ENCODE measurements around the gene DCANP1. TPM values are rescaled to one million over a fixed set of nuclear protein-coding genes. Genes with fewer than 3 reads are reported as not detected.

The DCANP1 gene
- total RNA-seq, 1 donor from 2014 or later, result not detected

- intact Hi-C loops (cut with micrococcal nuclease), result loop anchor here (5.0 kb wide), 1 partner anchor 67 kb away; no protein-coding TSS in a partner anchor
- Mint-ChIP-seq H3K36me3 (ENCODE audit: low read depth) (no peaks in the 10 kb centered on the region), H3K9me3 (peaks cover 7% of the 10 kb centered on the region), H3K4me1 (ENCODE audit: low read depth) (peaks cover 11% of the 10 kb centered on the region), H3K4me3 (no peak overlapping the region), H3K27me3 (ENCODE audit: insufficient read depth) (peaks cover 8% of the 10 kb centered on the region), H3K27ac (no peak overlapping the region)
- no peak for DNase-seq (ENCODE audit: low spot score)
Observed at GRCh38 chr5:135429301-135430134, 17.6 kb downstream of the DCANP1 start.

- no peak overlapping the region for H3K27ac Mint-ChIP-seq
- H3K4me1 Mint-ChIP-seq (ENCODE audit: low read depth), result peaks cover 15% of the 10 kb centered on the region
- H3K36me3 Mint-ChIP-seq (ENCODE audit: low read depth), result no peaks in the 10 kb centered on the region
- H3K4me3 Mint-ChIP-seq, result no peak overlapping the region
- H3K27me3 Mint-ChIP-seq (ENCODE audit: insufficient read depth), result peaks cover 4% of the 10 kb centered on the region
- no peak for DNase-seq (ENCODE audit: low spot score)
- intact Hi-C loops (cut with micrococcal nuclease), result loop anchor here (5.0 kb wide), 1 partner anchor 66 kb away; no protein-coding TSS in a partner anchor
- H3K9me3 Mint-ChIP-seq, result peaks cover 7% of the 10 kb centered on the region
Observed at GRCh38 chr5:135428586-135428985, 18.6 kb downstream of the DCANP1 start.

GRCh38 chr5:135426102-135427082 lies 20.8 kb downstream of the DCANP1 start:
- Mint-ChIP-seq H3K36me3 (ENCODE audit: low read depth) (no peaks in the 10 kb centered on the region), H3K4me3 (no peak overlapping the region), H3K9me3 (peaks cover 7% of the 10 kb centered on the region), H3K27me3 (ENCODE audit: insufficient read depth) (peaks cover 7% of the 10 kb centered on the region), H3K27ac (peak overlapping the region; percentile 36), H3K4me1 (ENCODE audit: low read depth) (peaks cover 15% of the 10 kb centered on the region)
- DNase-seq (ENCODE audit: low spot score), result peak; percentile 14
- intact Hi-C loops (cut with micrococcal nuclease), result loop anchor here (2.0 to 5.0 kb wide), 2 partner anchors 28 to 64 kb away; partner anchors contain the start of gene MACROH2A1

- intact Hi-C loops (cut with micrococcal nuclease), result loop anchor here (2.0 to 5.0 kb wide), 2 partner anchors 27 to 63 kb away; partner anchors contain the start of gene MACROH2A1
- Mint-ChIP-seq H3K27me3 (ENCODE audit: insufficient read depth) (peaks cover 14% of the 10 kb centered on the region), H3K9me3 (peaks cover 7% of the 10 kb centered on the region), H3K36me3 (ENCODE audit: low read depth) (no peaks in the 10 kb centered on the region), H3K4me1 (ENCODE audit: low read depth) (peaks cover 15% of the 10 kb centered on the region), H3K4me3 (no peak overlapping the region), H3K27ac (peak overlapping the region; percentile 36)
- no peak for DNase-seq (ENCODE audit: low spot score)
Observed at GRCh38 chr5:135425641-135426040, 21.5 kb downstream of the DCANP1 start.

GRCh38 chr5:135423846-135424168 lies 23.3 kb downstream of the DCANP1 start:
- no peak overlapping the region for H3K4me3 Mint-ChIP-seq
- peaks cover 28% of the 10 kb centered on the region for H3K27me3 Mint-ChIP-seq (ENCODE audit: insufficient read depth)
- H3K36me3 Mint-ChIP-seq (ENCODE audit: low read depth), result no peaks in the 10 kb centered on the region
- DNase-seq (ENCODE audit: low spot score), result no peak
- peaks cover 15% of the 10 kb centered on the region for H3K4me1 Mint-ChIP-seq (ENCODE audit: low read depth)
- no peak overlapping the region for H3K27ac Mint-ChIP-seq
- peaks cover 12% of the 10 kb centered on the region for H3K9me3 Mint-ChIP-seq
- intact Hi-C loops (cut with micrococcal nuclease), result no loop called here

- H3K36me3 Mint-ChIP-seq (ENCODE audit: low read depth), result no peaks in the 10 kb centered on the region
- no peak overlapping the region for H3K4me3 Mint-ChIP-seq
- H3K4me1 Mint-ChIP-seq (ENCODE audit: low read depth), result peaks cover 15% of the 10 kb centered on the region
- H3K9me3 Mint-ChIP-seq, result peaks cover 7% of the 10 kb centered on the region
- peaks cover 33% of the 10 kb centered on the region for H3K27me3 Mint-ChIP-seq (ENCODE audit: insufficient read depth)
- DNase-seq (ENCODE audit: low spot score), result no peak
- H3K27ac Mint-ChIP-seq, result peak overlapping the region; percentile 40
- intact Hi-C loops (cut with micrococcal nuclease), result no loop called here
Observed at GRCh38 chr5:135423146-135423845, 23.9 kb downstream of the DCANP1 start.

- Mint-ChIP-seq H3K36me3 (ENCODE audit: low read depth) (no peaks in the 10 kb centered on the region), H3K9me3 (peaks cover 5% of the 10 kb centered on the region), H3K27me3 (ENCODE audit: insufficient read depth) (peaks cover 38% of the 10 kb centered on the region), H3K4me1 (ENCODE audit: low read depth) (peaks cover 15% of the 10 kb centered on the region), H3K4me3 (no peak overlapping the region), H3K27ac (no peak overlapping the region)
- DNase-seq (ENCODE audit: low spot score), result no peak
- intact Hi-C loops (cut with micrococcal nuclease), result no loop called here
Observed at GRCh38 chr5:135422419-135422818, 24.7 kb downstream of the DCANP1 start.

GRCh38 chr5:135417083-135417482 lies 30.1 kb downstream of the DCANP1 start:
- intact Hi-C loops (cut with micrococcal nuclease), result no loop called here
- no peak overlapping the region for H3K27ac Mint-ChIP-seq
- H3K4me1 Mint-ChIP-seq (ENCODE audit: low read depth), result no peaks in the 10 kb centered on the region
- H3K4me3 Mint-ChIP-seq, result no peak overlapping the region
- no peaks in the 10 kb centered on the region for H3K36me3 Mint-ChIP-seq (ENCODE audit: low read depth)
- H3K9me3 Mint-ChIP-seq, result peaks cover 5% of the 10 kb centered on the region
- no peak for DNase-seq (ENCODE audit: low spot score)
- H3K27me3 Mint-ChIP-seq (ENCODE audit: insufficient read depth), result peaks cover 66% of the 10 kb centered on the region

- H3K27me3 Mint-ChIP-seq (ENCODE audit: insufficient read depth), result peaks cover 22% of the 10 kb centered on the region
- peaks cover 3% of the 10 kb centered on the region for H3K9me3 Mint-ChIP-seq
Observed at GRCh38 chr5:135405082-135405481, 42.1 kb downstream of the DCANP1 start.

GRCh38 chr5:135402031-135402430 lies 45.1 kb downstream of the DCANP1 start:
- Mint-ChIP-seq H3K27me3 (ENCODE audit: insufficient read depth) (peaks cover 22% of the 10 kb centered on the region), H3K4me3 (no peak overlapping the region), H3K36me3 (ENCODE audit: low read depth) (peaks cover 11% of the 10 kb centered on the region), H3K27ac (no peak overlapping the region), H3K4me1 (ENCODE audit: low read depth) (peaks cover 24% of the 10 kb centered on the region), H3K9me3 (peaks cover 3% of the 10 kb centered on the region)
- intact Hi-C loops (cut with micrococcal nuclease), result no loop called here
- DNase-seq (ENCODE audit: low spot score), result no peak

More at GRCh38 chr5:135405082-135405481, 42.1 kb downstream of the DCANP1 start:
- Mint-ChIP-seq H3K4me1 (ENCODE audit: low read depth) (peaks cover 11% of the 10 kb centered on the region), H3K36me3 (ENCODE audit: low read depth) (peaks cover 1% of the 10 kb centered on the region), H3K4me3 (no peak overlapping the region), H3K27ac (no peak overlapping the region)
- intact Hi-C loops (cut with micrococcal nuclease), result no loop called here
- DNase-seq (ENCODE audit: low spot score), result no peak

GRCh38 chr5:135400866-135401265 lies 46.3 kb downstream of the DCANP1 start:
- peaks cover 34% of the 10 kb centered on the region for H3K4me1 Mint-ChIP-seq (ENCODE audit: low read depth)
- no peak for DNase-seq (ENCODE audit: low spot score)
- peak overlapping the region; percentile 95 for H3K4me3 Mint-ChIP-seq
- intact Hi-C loops (cut with micrococcal nuclease), result no loop called here
- H3K9me3 Mint-ChIP-seq, result peaks cover 3% of the 10 kb centered on the region
- peak overlapping the region; percentile 37 for H3K27ac Mint-ChIP-seq
- H3K27me3 Mint-ChIP-seq (ENCODE audit: insufficient read depth), result peaks cover 13% of the 10 kb centered on the region
- H3K36me3 Mint-ChIP-seq (ENCODE audit: low read depth), result peaks cover 12% of the 10 kb centered on the region

All from activated T-helper 1 cell treated with anti-CD3 and anti-CD28 coated beads, Interleukin-12 subunit alpha, Interleukin-12 subunit beta, Interleukin-2, Interleukin-4 antibody, amounts not matched to agents 30 ng/mL and 10 ng/mL and 1 ng/mL, durations not matched to agents 14 hours and 24 hours and 36 hours (primary cell).